Neural progenitor cell (in vitro differentiated cells): Measurements from ENCODE around the gene NALCN. TPM values are rescaled to one million over a fixed set of nuclear protein-coding genes. Genes with fewer than 3 reads are reported as not detected.
A peak's percentile ranks its signal among the peaks of the same experiment; 100 is the strongest.

ENCODE experiments used
- DNase-seq: peaks from one replicate; pipeline ENCODE4 v3.0.0-alpha.2; 2016; ENCODE audit warnings: low spot score
- H2AFZ ChIP-seq: fragments of 200-600 bp; sonication (generic); replicated peaks from 2 replicates; pipeline ENCODE4 v1.6.1; 2016; ENCODE audit warnings: antibody characterized with exemption
- H3F3A ChIP-seq: fragments of 200-600 bp; sonication (generic); 2 replicates; pipeline ENCODE4 v1.6.1; 2016; ENCODE audit warnings: antibody characterized with exemption, low read depth
- H3K27ac ChIP-seq: fragments of 200-600 bp; sonication (generic); 2 replicates; pipeline ENCODE4 v1.5.1; 2016; ENCODE audit warnings: mild to moderate bottlenecking
- H3K27me3 ChIP-seq: fragments of 200-600 bp; sonication (generic); 2 replicates; pipeline ENCODE4 v1.6.1; 2016; ENCODE audit warnings: mild to moderate bottlenecking, moderate library complexity
- H3K36me3 ChIP-seq: fragments of 200-600 bp; sonication (generic); 2 replicates; pipeline ENCODE4 v1.5.1; 2016
- H3K4me1 ChIP-seq: fragments of 200-600 bp; sonication (generic); 2 replicates; pipeline ENCODE4 v1.6.1; 2016; ENCODE audit warnings: mixed run types
- H3K4me2 ChIP-seq: fragments of 200-600 bp; sonication (generic); 2 replicates; pipeline ENCODE4 v1.6.1; 2016
- H3K4me3 ChIP-seq: fragments of 200-600 bp; sonication (generic); 2 replicates; pipeline ENCODE4 v1.5.1; 2016
- H3K79me2 ChIP-seq: fragments of 200-600 bp; sonication (generic); 2 replicates; pipeline ENCODE4 v1.6.1; 2016; ENCODE audit warnings: low read depth
- H3K9ac ChIP-seq: fragments of 200-600 bp; sonication (generic); 2 replicates; pipeline ENCODE4 v1.6.1; 2016
- H3K9me3 ChIP-seq: fragments of 200-600 bp; sonication (generic); 2 replicates; pipeline ENCODE4 v1.5.1; 2016; ENCODE audit warnings: low read depth
- H4K20me1 ChIP-seq: fragments of 200-600 bp; sonication (generic); 2 replicates; pipeline ENCODE4 v1.6.1; 2016; ENCODE audit warnings: low read depth
- H3K27ac Mint-ChIP-seq: 3 replicates; pipeline ENCODE4 v1.8.0; 2021; ENCODE audit warnings: mixed read lengths
- H3K27me3 Mint-ChIP-seq: 2 replicates; pipeline ENCODE4 v1.8.0; 2022; ENCODE audit warnings: low read depth, mild to moderate bottlenecking, inconsistent platforms, moderate library complexity, mixed read lengths; ENCODE audit not compliant: insufficient read depth
- H3K36me3 Mint-ChIP-seq: 3 replicates; pipeline ENCODE4 v1.8.0; 2021; ENCODE audit warnings: mixed read lengths
- H3K4me1 Mint-ChIP-seq: 3 replicates; pipeline ENCODE4 v1.8.0; 2021; ENCODE audit warnings: mixed read lengths
- H3K4me3 Mint-ChIP-seq: 3 replicates; pipeline ENCODE4 v1.8.0; 2021; ENCODE audit warnings: mild to moderate bottlenecking, moderate library complexity, mixed read lengths
- H3K9me3 Mint-ChIP-seq: 3 replicates; pipeline ENCODE4 v1.8.0; 2020; ENCODE audit warnings: mixed read lengths
- CTCF ChIP-seq: fragments of 200-600 bp; sonication (generic); IDR thresholded peaks from 2 replicates; pipeline ENCODE4 v1.5.1; 2017; ENCODE audit warnings: antibody characterized with exemption, mild to moderate bottlenecking
- EZH2 ChIP-seq: fragments of 200-600 bp; sonication (generic); IDR thresholded peaks from 2 replicates; pipeline ENCODE4 v1.6.1; 2017; ENCODE audit warnings: antibody characterized with exemption, mild to moderate bottlenecking, moderate library complexity
- EZH2phosphoT487 ChIP-seq: fragments of 200-600 bp; sonication (generic); IDR thresholded peaks from 2 replicates; pipeline ENCODE4 v1.6.1; 2017; ENCODE audit warnings: antibody characterized with exemption
- total RNA-seq: library from RNA; depleted of rRNA; stranded (reverse); fragments of >200 nt; gene quantifications from 2 replicates; pipeline ENCODE4 v1.2.3, GENCODE V29; 2015; ENCODE audit warnings: low replicate concordance

The NALCN gene
- total RNA-seq, 1 donor from 2014 or later: 1.1 TPM

- no peak overlapping the region for H3K9ac ChIP-seq
- H3K27me3 ChIP-seq: no peaks in the 10 kb centered on the region
- H3K27ac ChIP-seq: no peak overlapping the region
- H3K36me3 ChIP-seq: no peaks in the 10 kb centered on the region
- H3K79me2 ChIP-seq: no peaks in the 10 kb centered on the region
- H3K4me2 ChIP-seq: no peak overlapping the region
- H4K20me1 ChIP-seq: no peaks in the 10 kb centered on the region
- Mint-ChIP-seq H3K4me1 (no peaks in the 10 kb centered on the region), H3K36me3 (no peaks in the 10 kb centered on the region), H3K27me3 (peaks cover 2% of the 10 kb centered on the region), H3K27ac (no peak overlapping the region), H3K9me3 (no peaks in the 10 kb centered on the region), H3K4me3 (no peak overlapping the region)
- H2AFZ ChIP-seq: no peak overlapping the region
- TF ChIP-seq EZH2: no peak
- no peak for TF ChIP-seq CTCF
- TF ChIP-seq EZH2phosphoT487: no peak
- no peak overlapping the region for H3K4me3 ChIP-seq
- H3F3A ChIP-seq: no peaks in the 10 kb centered on the region
- H3K9me3 ChIP-seq: no peaks in the 10 kb centered on the region
- DNase-seq: no peak
- no peaks in the 10 kb centered on the region for H3K4me1 ChIP-seq
Measured at GRCh38 chr13:101230271-101230890, 185.9 kb downstream of the NALCN start.

- Histone ChIP-seq H2AFZ (no peak overlapping the region), H3K9ac (no peak overlapping the region), H3K4me1 (no peaks in the 10 kb centered on the region), H3F3A (no peaks in the 10 kb centered on the region), H3K9me3 (no peaks in the 10 kb centered on the region), H3K36me3 (no peaks in the 10 kb centered on the region), H3K4me2 (no peak overlapping the region), H3K27me3 (no peaks in the 10 kb centered on the region), H3K27ac (no peak overlapping the region), H3K4me3 (no peak overlapping the region), H4K20me1 (no peaks in the 10 kb centered on the region), H3K79me2 (no peaks in the 10 kb centered on the region)
- no peak overlapping the region for H3K4me3 Mint-ChIP-seq
- DNase-seq: no peak
- H3K36me3 Mint-ChIP-seq: no peaks in the 10 kb centered on the region
- H3K27ac Mint-ChIP-seq: no peak overlapping the region
- no peaks in the 10 kb centered on the region for H3K9me3 Mint-ChIP-seq
- TF ChIP-seq CTCF (no peak), EZH2phosphoT487 (no peak), EZH2 (no peak)
- H3K27me3 Mint-ChIP-seq: no peaks in the 10 kb centered on the region
- no peaks in the 10 kb centered on the region for H3K4me1 Mint-ChIP-seq
Measured at GRCh38 chr13:101219609-101220265, 196.6 kb downstream of the NALCN start.

- no peaks in the 10 kb centered on the region for H3K79me2 ChIP-seq
- Mint-ChIP-seq H3K36me3 (no peaks in the 10 kb centered on the region), H3K27ac (peak overlapping the region; percentile 24), H3K4me1 (no peaks in the 10 kb centered on the region), H3K9me3 (no peaks in the 10 kb centered on the region), H3K27me3 (no peaks in the 10 kb centered on the region), H3K4me3 (no peak overlapping the region)
- no peak overlapping the region for H2AFZ ChIP-seq
- H3K4me1 ChIP-seq: no peaks in the 10 kb centered on the region
- no peak overlapping the region for H3K27ac ChIP-seq
- H3F3A ChIP-seq: no peaks in the 10 kb centered on the region
- no peaks in the 10 kb centered on the region for H3K9me3 ChIP-seq
- no peak overlapping the region for H3K9ac ChIP-seq
- no peak overlapping the region for H3K4me2 ChIP-seq
- TF ChIP-seq EZH2phosphoT487 (no peak), EZH2 (no peak), CTCF (no peak)
- no peaks in the 10 kb centered on the region for H3K27me3 ChIP-seq
- H3K4me3 ChIP-seq: no peak overlapping the region
- no peaks in the 10 kb centered on the region for H3K36me3 ChIP-seq
- no peak for DNase-seq
- no peaks in the 10 kb centered on the region for H4K20me1 ChIP-seq
Measured at GRCh38 chr13:101218484-101218883, 197.8 kb downstream of the NALCN start.
